ENCODE data around the gene PI4K2B. TPM values are rescaled to one million over a fixed set of nuclear protein-coding genes. Genes with fewer than 3 reads are reported as not detected.
A peak's percentile ranks its signal among the peaks of the same experiment; 100 is the strongest.
"Not testable (repeated sequence)": the region's sequence is repeated elsewhere in the genome, so short reads cannot be mapped to it uniquely, and the experiment has no call there.

PI4K2B gene
- total and polyA plus RNA-seq, 2 experiments from 2014 or later, result 6.7 to 21.4 TPM

DNA sequence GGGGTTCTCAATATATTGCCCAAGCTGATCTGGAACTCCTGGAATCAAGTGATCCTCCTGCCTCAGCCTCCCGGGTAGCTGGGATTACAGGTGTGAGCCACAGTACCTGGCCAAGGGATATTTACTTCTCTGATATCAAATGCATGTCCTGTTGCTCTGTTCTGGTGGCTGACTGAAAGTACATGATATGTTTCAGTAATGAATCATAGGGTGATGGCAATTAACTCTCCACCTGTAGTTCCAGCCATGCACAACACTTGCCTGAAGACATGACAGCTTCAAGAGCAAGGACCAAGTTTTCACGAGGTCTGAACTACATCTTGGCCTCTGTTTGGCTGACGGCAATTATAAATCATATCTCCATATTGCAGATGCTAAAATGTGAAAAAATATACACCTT is 87.9 kb downstream of the PI4K2B start (continued):
- TF ChIP-seq EZH2 (IDR thresholded peaks at IDR 0.05; ENCODE audit: low read depth, unreplicated experiment), result no peak
- TF ChIP-seq NANOG (IDR thresholded peaks at IDR 0.05; ENCODE audit: borderline replicate concordance), result no peak
- no peak for TF ChIP-seq ZNF331 (CRISPR knock-in tag; IDR thresholded peaks at IDR 0.05; ENCODE audit: low read depth)
- no peak for TF ChIP-seq EZH2phosphoT487 (IDR thresholded peaks at IDR 0.05; ENCODE audit: unreplicated experiment)
- no peak for TF ChIP-seq ZNF114 (CRISPR knock-in tag; IDR thresholded peaks at IDR 0.05)

DNA sequence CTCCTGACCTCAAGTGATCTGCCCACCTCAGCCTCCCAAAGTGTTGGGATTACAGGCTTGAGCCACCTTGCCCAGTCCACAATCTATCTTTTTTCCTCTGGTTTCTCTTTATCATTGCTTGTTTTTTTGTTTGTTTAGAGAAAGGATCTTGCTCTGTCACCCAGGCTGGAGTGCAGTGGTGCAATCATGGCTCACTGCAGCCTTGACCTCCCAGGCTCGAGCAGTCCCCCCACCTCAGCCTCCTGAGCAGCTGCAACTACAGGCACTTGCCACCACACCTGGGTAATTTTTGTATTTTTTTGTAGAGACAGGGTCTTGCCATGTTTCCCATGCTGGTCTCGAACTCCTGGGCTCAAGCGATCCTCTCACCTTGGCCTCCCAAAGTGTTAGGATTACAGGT is 94.6 kb downstream of the PI4K2B start:
- H3K4me3 Mint-ChIP-seq; H3K4me1 Mint-ChIP-seq; H3K36me3 ChIP-seq (ENCODE audit: insufficient read depth); H2AFZ ChIP-seq; H3K9me2 ChIP-seq (ENCODE audit: insufficient read depth); H3K79me2 ChIP-seq (replicated peaks; ENCODE audit: insufficient read depth); H3K27me3 Mint-ChIP-seq (ENCODE audit: insufficient read depth, low read depth, poor library complexity); H3K4me2 ChIP-seq; ATAC-seq; H3K27ac ChIP-seq (ENCODE audit: low read depth); DNase-seq (ENCODE audit: low spot score); H3K9me3 Mint-ChIP-seq; H3K27me3 ChIP-seq (ENCODE audit: insufficient read depth); H3F3A ChIP-seq (replicated peaks; ENCODE audit: low read depth); H3K36me3 Mint-ChIP-seq (ENCODE audit: low read depth); H3K4me3 ChIP-seq; H3K4me1 ChIP-seq (ENCODE audit: insufficient read depth); H4K20me1 ChIP-seq (replicated peaks; ENCODE audit: insufficient read depth): not testable (repeated sequence)
- H3K27ac Mint-ChIP-seq, result peak overlapping the region; percentile 80; the same call in 1 of the 2 replicates

Small RNA genes within 50 kb of the gene (small RNA-seq; reads per million reads assigned to genes)
- not detected for gene RF00004 (ENCODE audit: low replicate concordance)

Other genes with a start within 250 kb of the PI4K2B start
- 6.2 and 8.0 TPM in 2 replicates for gene LGI2, start 203.1 kb upstream of the PI4K2B start, total RNA-seq (2014; rRNA removed; shearing (Covaris generic))
- gene LGI2, start 203.1 kb upstream of the PI4K2B start, polyA plus RNA-seq (2016; fragmentation: Nextera tagmentation; extraction: Ambion mirVana), result 0.63 and 0.82 TPM in 2 replicates
- 4.7 and 8.4 TPM in 2 replicates for gene SEPSECS, start 73.6 kb upstream of the PI4K2B start, total RNA-seq (2014; rRNA removed; shearing (Covaris generic))
- 1.2 and 2.3 TPM in 2 replicates for gene SEPSECS, start 73.6 kb upstream of the PI4K2B start, polyA plus RNA-seq (2016; fragmentation: Nextera tagmentation; extraction: Ambion mirVana)
- gene ZCCHC4, start 78.7 kb downstream of the PI4K2B start, total RNA-seq (2014; rRNA removed; shearing (Covaris generic)), result 17.9 and 22.4 TPM in 2 replicates
- 8.7 and 11.3 TPM in 2 replicates for gene ZCCHC4, start 78.7 kb downstream of the PI4K2B start, polyA plus RNA-seq (2016; fragmentation: Nextera tagmentation; extraction: Ambion mirVana)
- 44.6 and 46.2 TPM in 2 replicates for gene ANAPC4, start 143.2 kb downstream of the PI4K2B start, total RNA-seq (2014; rRNA removed; shearing (Covaris generic))
- gene ANAPC4, start 143.2 kb downstream of the PI4K2B start, polyA plus RNA-seq (2016; fragmentation: Nextera tagmentation; extraction: Ambion mirVana), result 25.0 and 34.3 TPM in 2 replicates